HG02938 (cell line): ENCODE measurements around the gene CCL24.
"Not testable (repeated sequence)": the region's sequence is repeated elsewhere in the genome, so short reads cannot be mapped to it uniquely, and the experiment has no call there.

Source experiments
- ATAC-seq: cut with Tn5 transposase; IDR thresholded peaks from one replicate; pipeline ENCODE4 v1.9.1; 2021; ENCODE audit warnings: mild to moderate bottlenecking, moderate library complexity; ENCODE audit not compliant: unreplicated experiment

The CCL24 gene

DNA sequence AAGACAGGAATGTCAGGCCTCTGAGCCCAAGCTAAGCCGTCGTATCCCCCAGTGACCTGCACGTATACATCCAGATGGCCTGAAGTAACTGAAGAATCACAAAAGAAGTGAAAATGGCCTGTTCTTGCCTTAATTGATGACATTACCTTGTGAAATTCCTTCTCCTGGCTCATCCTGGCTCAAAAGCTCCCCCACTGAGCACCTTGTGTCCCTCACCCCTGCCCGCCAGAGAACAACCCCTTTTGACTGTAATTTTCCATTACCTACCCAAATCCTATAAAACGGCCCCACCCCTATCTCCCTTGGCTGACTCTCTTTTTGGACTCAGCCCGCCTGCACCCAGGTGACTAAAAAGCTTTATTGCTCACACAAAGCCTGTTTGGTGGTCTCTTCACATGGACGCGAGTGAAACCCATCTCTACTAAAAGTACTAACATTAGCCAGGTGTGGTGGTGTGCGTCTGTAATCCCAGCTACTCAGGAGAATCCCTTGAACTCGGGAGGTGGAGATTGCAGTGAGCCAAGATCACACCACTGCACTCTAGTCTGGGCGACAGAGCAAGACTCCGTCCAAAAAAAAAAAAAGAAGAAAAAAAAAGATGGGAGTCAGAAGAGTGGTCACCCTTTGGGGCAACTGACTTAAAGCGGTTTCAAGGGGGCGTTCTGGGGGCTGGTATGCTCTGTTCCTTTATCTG, 25.3 kb downstream of the CCL24 start:
- ATAC-seq, result not testable (repeated sequence)

GRCh38 chr7:75783058-75783457, 30.5 kb downstream of the CCL24 start:
- ATAC-seq, result not testable (repeated sequence)

GRCh38 chr7:75780647-75781273, 32.8 kb downstream of the CCL24 start:
- not testable (repeated sequence) for ATAC-seq

GRCh38 chr7:75779516-75779915, 34.1 kb downstream of the CCL24 start:
- ATAC-seq, result not testable (repeated sequence)

DNA sequence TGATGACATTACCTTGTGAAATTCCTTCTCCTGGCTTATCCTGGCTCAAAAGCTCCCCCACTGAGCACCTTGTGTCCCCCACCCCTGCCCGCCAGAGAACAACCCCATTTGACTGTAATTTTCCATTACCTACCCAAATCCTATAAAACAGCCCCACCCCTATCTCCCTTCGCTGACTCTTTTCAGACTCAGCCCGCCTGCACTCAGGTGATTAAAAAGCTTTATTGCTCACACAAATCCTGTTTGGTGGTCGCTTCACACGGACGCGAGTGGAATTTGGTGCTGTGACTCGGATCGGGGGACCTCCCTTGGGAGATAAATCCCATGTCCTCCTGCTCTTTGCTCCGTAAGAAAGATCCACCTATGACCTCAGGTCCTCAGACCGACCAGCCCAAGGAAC, 34.6 kb downstream of the CCL24 start:
- not testable (repeated sequence) for ATAC-seq

GRCh38 chr7:75776295-75776971, 37.2 kb downstream of the CCL24 start:
- no peak for ATAC-seq

- ATAC-seq, result not testable (repeated sequence)
Observed at GRCh38 chr7:75773958-75774357, 39.6 kb downstream of the CCL24 start.

DNA sequence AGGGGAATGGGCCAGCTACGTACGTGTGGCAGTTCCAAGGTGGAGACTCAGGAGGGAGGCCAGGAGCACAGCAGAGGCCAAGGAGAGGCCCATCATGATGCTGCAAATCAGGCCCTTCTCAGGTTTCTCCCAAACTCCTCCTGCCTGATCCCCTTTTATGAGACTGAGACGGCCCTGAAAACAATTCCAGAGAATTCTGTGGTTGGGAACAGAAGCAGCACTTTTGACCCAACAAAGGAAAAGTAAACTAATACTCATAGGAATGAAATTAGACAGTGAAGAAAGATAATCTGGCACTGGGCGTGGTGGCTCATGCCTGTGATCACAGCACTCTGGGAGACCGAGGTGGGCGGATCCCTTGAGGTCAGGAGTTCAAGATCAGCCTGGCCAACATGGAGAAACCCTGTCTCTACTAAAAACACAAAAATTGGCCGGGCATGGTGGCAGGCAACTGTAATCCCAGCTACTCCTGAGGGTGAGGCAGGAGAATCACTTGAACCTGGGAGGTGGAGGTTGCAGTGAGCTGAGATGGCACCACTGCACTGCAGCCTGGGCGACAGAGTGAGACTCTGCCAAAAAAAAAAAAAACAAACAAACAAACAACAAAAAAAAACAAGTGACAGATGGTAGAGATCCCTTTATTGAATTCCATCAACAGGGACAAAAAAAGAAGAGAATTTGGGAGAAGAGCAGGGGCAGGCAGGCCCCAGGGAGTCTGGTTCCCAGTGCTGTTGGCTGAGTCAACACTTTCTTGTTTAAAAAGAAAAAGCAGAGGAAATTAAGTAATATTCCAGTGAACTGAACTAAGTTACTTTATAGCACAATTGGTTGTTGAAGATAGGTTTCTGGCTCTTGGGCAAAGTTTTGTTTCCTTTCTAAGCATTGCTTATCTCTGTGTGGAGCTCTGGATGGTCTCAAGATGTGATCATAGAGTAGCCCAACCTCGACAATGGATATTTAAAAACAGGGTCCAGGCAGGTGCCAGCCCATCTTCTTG, 41.2 kb downstream of the CCL24 start, which contains the start of gene CCL26:
Gene CCL26, minus strand, starts transcription at position 131 of the 997 bp plus-strand sequence. Its CDS starts 35 bp downstream, at position 96.
- ATAC-seq, result no peak

DNA sequence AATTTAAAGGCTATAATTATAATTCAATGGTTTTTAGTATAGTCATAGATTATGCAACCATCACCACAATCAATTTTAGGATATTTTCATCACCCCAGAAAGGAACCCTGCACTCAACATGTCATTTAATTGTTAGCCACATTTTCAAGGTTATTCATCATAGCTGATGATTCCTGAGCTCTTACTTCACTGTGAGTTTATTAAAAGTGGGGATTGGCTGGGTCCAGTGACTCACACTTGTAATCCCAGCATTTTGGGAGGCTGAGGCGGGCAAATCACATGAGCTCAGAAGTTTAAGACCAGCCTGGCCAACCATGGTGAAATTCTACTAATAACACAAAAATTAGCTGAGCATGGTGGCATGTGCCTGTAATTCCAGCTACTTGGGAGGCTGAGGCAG, 42.4 kb downstream of the CCL24 start:
- no peak for ATAC-seq

DNA sequence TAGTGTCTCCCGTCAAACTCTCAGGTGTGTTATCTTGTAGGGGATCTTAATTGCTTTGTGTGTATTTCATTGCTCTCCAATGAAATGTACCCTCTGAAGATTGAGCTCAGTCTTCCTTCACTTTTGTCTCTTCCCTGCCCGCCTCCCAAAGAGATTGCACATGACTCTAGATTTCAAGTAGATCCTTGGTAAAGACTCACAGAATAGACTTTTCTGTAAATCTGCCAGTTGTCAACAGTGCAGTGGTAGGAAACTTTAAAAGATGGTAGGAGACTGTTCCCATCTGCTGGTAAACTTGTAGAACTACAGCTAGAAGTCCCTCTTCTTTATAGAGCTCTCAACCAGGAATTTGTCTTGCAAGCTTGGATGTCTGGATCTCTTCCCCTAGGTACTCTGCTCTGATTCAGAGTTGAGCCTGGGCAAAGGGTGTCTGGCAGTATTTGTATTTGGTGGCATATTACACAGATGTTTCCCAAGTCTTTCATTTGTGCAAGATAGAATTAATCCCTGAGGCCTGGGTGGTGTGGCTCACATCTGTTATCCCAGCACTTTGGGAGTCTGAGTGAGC, 51.2 kb downstream of the CCL24 start:
- ATAC-seq, result no peak

DNA sequence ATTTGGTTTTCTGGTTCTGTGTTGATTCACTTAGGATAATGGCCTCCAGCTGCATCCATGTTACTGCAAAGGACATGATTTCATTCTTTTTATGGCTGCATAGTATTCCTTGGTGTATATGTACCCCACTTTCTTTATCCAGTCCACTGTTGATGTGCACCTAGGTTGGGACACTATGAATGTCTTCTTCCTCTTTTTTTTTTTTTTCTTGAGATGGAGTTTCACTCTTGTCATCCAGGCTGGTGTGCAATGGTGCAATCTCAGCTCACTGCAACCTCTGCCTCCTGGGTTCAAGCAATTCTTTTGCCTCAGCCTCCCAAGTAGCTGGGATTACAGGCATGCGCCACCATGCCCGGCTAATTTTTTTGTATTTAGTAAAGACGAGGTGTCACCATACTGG, 51.8 kb downstream of the CCL24 start:
- ATAC-seq, result not testable (repeated sequence)
